IPS DF 6.9 (cell line): ENCODE measurements around the gene LCA5L.
"Not testable (repeated sequence)": the region's sequence is repeated elsewhere in the genome, so short reads cannot be mapped to it uniquely, and the experiment has no call there.

Experiments
- DNase-seq: peaks from one replicate; pipeline ENCODE4 v3.0.0-alpha.2; 2013; ENCODE audit warnings: low read depth, low spot score
- H3K27ac ChIP-seq: one replicate; pipeline ENCODE4 v1.5.1; 2013; ENCODE audit warnings: low read length, control low read depth
- H3K27me3 ChIP-seq: 2 replicates; pipeline ENCODE4 v1.6.1; 2013; ENCODE audit warnings: mild to moderate bottlenecking, low read length; ENCODE audit not compliant: control insufficient read depth, insufficient read depth
- H3K36me3 ChIP-seq: 2 replicates; pipeline ENCODE4 v1.6.1; 2013; ENCODE audit warnings: low read length; ENCODE audit not compliant: control insufficient read depth, insufficient read depth
- H3K4me1 ChIP-seq: 2 replicates; pipeline ENCODE4 v1.6.1; 2013; ENCODE audit warnings: low read length; ENCODE audit not compliant: control insufficient read depth, insufficient read depth
- H3K4me3 ChIP-seq: 2 replicates; pipeline ENCODE4 v1.5.1; 2013; ENCODE audit warnings: mild to moderate bottlenecking, low read length
- H3K9me3 ChIP-seq: 2 replicates; pipeline ENCODE4 v1.6.1; 2013; ENCODE audit warnings: low read length, inconsistent platforms; ENCODE audit not compliant: control insufficient read depth, insufficient read depth
- WGBS: extraction: QIAGEN DNeasy Blood & Tissue Kit; methylation state at CpG from one replicate; pipeline ENCODE4 v1.1.7; 2013; ENCODE audit warnings: mixed read lengths, missing lambda C conversion rate; ENCODE audit not compliant: insufficient read length, insufficient coverage; 5-methylcytosine and 5-hydroxymethylcytosine counted together

LCA5L gene

GRCh38 chr21:39430016-39430415 lies 15.6 kb downstream of the LCA5L start:
- Histone ChIP-seq H3K36me3 (no peaks in the 10 kb centered on the region), H3K4me1 (peaks cover 2% of the 10 kb centered on the region; the same call in 1 of the 2 replicates), H3K27ac (no peak overlapping the region), H3K4me3 (no peak overlapping the region), H3K9me3 (no peaks in the 10 kb centered on the region), H3K27me3 (no peaks in the 10 kb centered on the region)
- no peak for DNase-seq
- no CpG with 5 or more reads among the region's 3 CpGs for WGBS

GRCh38 chr21:39429445-39429844 lies 16.1 kb downstream of the LCA5L start:
- H3K9me3 ChIP-seq = no peaks in the 10 kb centered on the region
- no peak for DNase-seq
- no peak overlapping the region for H3K27ac ChIP-seq
- WGBS = no CpG with 5 or more reads among the region's 2 CpGs
- no peaks in the 10 kb centered on the region for H3K36me3 ChIP-seq
- no peak overlapping the region for H3K4me3 ChIP-seq
- H3K27me3 ChIP-seq = no peaks in the 10 kb centered on the region
- H3K4me1 ChIP-seq = peaks cover 2% of the 10 kb centered on the region; the same call in 1 of the 2 replicates

- Histone ChIP-seq H3K9me3 (no peaks in the 10 kb centered on the region), H3K4me3 (no peak overlapping the region), H3K36me3 (no peaks in the 10 kb centered on the region), H3K4me1 (no peaks in the 10 kb centered on the region), H3K27me3 (no peaks in the 10 kb centered on the region), H3K27ac (no peak overlapping the region)
- no CpG with 5 or more reads among the region's 5 CpGs for whole genome bisulfite sequencing
- DNase-seq = no peak
These were observed 22.9 kb downstream of the LCA5L start for GRCh38 chr21:39422527-39423241.

GRCh38 chr21:39419204-39419603 lies 26.4 kb downstream of the LCA5L start:
- not testable (repeated sequence) for DNase-seq, H3K4me3 ChIP-seq, H3K27me3 ChIP-seq, H3K4me1 ChIP-seq, H3K36me3 ChIP-seq, H3K9me3 ChIP-seq, H3K27ac ChIP-seq
- no CpG with 5 or more reads among the region's 5 CpGs for WGBS

DNA sequence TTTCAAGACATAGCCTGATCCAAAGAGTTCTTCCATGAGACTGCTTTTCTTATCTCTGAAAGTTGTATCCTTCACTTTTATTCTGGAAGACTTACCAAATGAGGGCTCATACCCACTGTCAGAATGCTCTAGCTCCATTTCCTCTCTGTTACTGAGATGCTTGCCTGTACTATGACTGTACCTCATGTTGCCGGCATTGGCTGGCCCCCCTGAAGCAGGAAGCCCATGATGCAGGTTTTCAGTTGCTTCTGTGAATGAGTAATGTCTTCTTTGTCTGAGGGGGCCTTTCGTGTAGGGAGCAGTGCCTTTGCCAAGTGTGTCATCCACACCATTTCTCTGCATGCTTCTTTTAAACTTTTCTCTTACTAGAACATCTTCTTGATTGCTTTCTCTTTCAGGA lies 39.5 kb downstream of the LCA5L start:
- Histone ChIP-seq H3K4me3 (no peak overlapping the region), H3K9me3 (no peaks in the 10 kb centered on the region), H3K36me3 (no peaks in the 10 kb centered on the region), H3K4me1 (no peaks in the 10 kb centered on the region), H3K27ac (no peak overlapping the region), H3K27me3 (no peaks in the 10 kb centered on the region)
- WGBS = no CpG with 5 or more reads among the region's 2 CpGs
- no peak for DNase-seq

- no peaks in the 10 kb centered on the region for H3K36me3 ChIP-seq
These were observed 45.4 kb downstream of the LCA5L start for GRCh38 chr21:39400173-39400572.

DNA sequence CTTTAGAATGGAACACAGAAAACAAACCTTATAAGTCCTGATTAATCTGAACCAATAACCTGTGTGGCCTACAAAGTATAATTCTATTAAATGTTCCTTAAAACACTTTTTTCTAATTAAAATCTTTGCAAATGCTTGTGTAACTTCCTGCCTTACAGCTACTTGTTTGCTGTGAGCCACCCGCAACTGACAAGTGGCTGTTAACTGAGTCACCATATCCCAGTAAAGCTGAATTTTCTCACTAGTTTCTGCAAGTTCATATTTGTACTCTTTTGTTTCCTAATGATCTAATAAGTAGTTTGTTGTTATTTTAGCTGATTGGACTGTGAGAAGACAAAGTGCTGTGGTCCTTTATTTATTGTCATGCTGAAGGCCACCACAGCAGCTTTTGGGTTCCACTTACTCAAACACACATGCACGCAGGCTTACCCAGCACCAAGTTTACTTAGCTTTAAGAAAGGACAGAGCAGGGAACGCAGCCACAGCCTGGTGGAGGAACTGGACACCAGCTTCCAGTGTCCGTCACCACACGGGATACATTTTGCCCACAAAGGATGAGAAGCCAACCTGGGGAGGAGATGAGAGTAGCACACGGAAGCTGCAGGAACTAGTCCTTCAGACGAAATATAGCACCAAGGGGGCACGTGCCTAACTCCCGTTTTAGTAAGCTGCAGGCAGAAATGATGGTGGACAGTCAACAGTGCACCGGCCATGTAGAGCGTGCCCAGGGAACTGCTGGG lies 47.8 kb downstream of the LCA5L start:
- no peaks in the 10 kb centered on the region for H3K4me1 ChIP-seq
- H3K9me3 ChIP-seq = no peaks in the 10 kb centered on the region
- no peak overlapping the region for H3K27ac ChIP-seq
- H3K27me3 ChIP-seq = no peaks in the 10 kb centered on the region
- no peak for DNase-seq
- H3K4me3 ChIP-seq = no peak overlapping the region
- H3K36me3 ChIP-seq = peaks cover under 1% of the 10 kb centered on the region; the same call in 1 of the 2 replicates
- no CpG with 5 or more reads among the region's 11 CpGs for WGBS

More at GRCh38 chr21:39400173-39400572, 45.4 kb downstream of the LCA5L start:
- no peaks in the 10 kb centered on the region for H3K4me1 ChIP-seq
- no peak for DNase-seq
- no peaks in the 10 kb centered on the region for H3K9me3 ChIP-seq
- H3K27ac ChIP-seq = no peak overlapping the region
- H3K27me3 ChIP-seq = no peaks in the 10 kb centered on the region
- no CpG with 5 or more reads among the region's 8 CpGs for WGBS
- no peak overlapping the region for H3K4me3 ChIP-seq

DNA sequence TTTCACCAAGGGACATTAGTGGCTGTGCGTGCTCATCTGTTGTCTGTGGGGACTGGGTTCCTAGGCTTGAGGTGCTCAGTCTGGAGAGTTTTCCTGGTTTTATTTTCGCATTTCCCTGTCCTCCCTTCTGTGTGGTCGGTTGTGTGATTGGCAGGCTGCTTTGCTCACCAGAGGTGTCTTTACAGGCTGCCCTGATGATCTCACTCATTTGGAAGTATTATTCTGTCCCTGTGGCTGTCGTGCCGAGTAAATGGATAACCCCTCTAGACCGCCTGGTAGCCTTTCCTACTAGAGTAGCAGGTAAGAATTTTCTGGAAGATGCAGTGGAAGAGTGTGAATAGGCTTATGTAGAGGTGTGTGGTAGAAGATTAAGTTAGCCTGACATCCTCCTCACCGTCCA lies 52.6 kb downstream of the LCA5L start:
- H3K4me1 ChIP-seq = peaks cover 2% of the 10 kb centered on the region; the same call in 1 of the 2 replicates
- no peaks in the 10 kb centered on the region for H3K27me3 ChIP-seq
- H3K27ac ChIP-seq = no peak overlapping the region
- no peaks in the 10 kb centered on the region for H3K9me3 ChIP-seq
- H3K36me3 ChIP-seq = peaks cover 2% of the 10 kb centered on the region; the same call in 1 of the 2 replicates
- WGBS = no CpG with 5 or more reads among the region's 7 CpGs
- DNase-seq = no peak
- no peak overlapping the region for H3K4me3 ChIP-seq

GRCh38 chr21:39390212-39390765 lies 55.3 kb downstream of the LCA5L start:
- Histone ChIP-seq H3K27ac (no peak overlapping the region), H3K36me3 (peaks cover 2% of the 10 kb centered on the region; the same call in 1 of the 2 replicates), H3K4me1 (peaks cover 2% of the 10 kb centered on the region), H3K9me3 (no peaks in the 10 kb centered on the region), H3K4me3 (no peak overlapping the region), H3K27me3 (no peaks in the 10 kb centered on the region)
- no CpG with 5 or more reads among the region's 16 CpGs for WGBS
- DNase-seq = no peak

DNA sequence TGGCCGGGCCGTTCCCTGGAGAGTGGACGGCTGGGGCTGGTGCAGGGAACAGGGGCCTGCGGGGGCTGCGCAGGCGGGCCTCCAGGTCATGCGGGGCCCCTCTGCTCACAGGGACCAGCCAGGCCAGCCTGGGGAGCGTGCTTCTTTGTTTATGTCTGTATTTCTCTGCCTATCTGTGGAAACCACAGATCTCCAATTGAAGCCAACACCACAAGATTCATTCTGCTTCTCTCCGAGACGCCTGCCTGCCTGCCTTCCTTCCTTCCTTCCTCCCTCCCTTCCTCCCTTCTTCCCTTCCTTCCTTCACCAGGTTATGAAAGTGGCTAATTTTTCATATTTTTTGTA lies 56.8 kb downstream of the LCA5L start:
- WGBS = no CpG with 5 or more reads among the region's 10 CpGs
- H3K27ac ChIP-seq = no peak overlapping the region
- H3K4me3 ChIP-seq = no peak overlapping the region
- H3K27me3 ChIP-seq = no peaks in the 10 kb centered on the region
- H3K4me1 ChIP-seq = peaks cover 2% of the 10 kb centered on the region
- no peak for DNase-seq
- no peaks in the 10 kb centered on the region for H3K9me3 ChIP-seq
- H3K36me3 ChIP-seq = peaks cover 2% of the 10 kb centered on the region; the same call in 1 of the 2 replicates
